GM19035 (cell line): ENCODE data around the gene BAIAP2.

ENCODE experiments used
- ATAC-seq: cut with Tn5 transposase; IDR thresholded peaks from one replicate; pipeline ENCODE4 v1.9.1; 2021; ENCODE audit not compliant: unreplicated experiment

The BAIAP2 gene

GRCh38 chr17:81036197-81036941, 1.4 kb downstream of the BAIAP2 start:
- ATAC-seq, result no peak

- ATAC-seq, result no peak
Observed at GRCh38 chr17:81037026-81037797, 2.3 kb downstream of the BAIAP2 start.

GRCh38 chr17:81037798-81038733, 3.1 kb downstream of the BAIAP2 start:
- ATAC-seq, result no peak

GRCh38 chr17:81039096-81039495, 4.1 kb downstream of the BAIAP2 start:
- ATAC-seq, result no peak

- no peak for ATAC-seq
Observed at GRCh38 chr17:81039854-81040758, 5.2 kb downstream of the BAIAP2 start.

- no peak for ATAC-seq
Observed at GRCh38 chr17:81040791-81041337, 5.9 kb downstream of the BAIAP2 start.

GRCh38 chr17:81042606-81043005, 7.7 kb downstream of the BAIAP2 start:
- no peak for ATAC-seq

GRCh38 chr17:81043319-81043724, 8.4 kb downstream of the BAIAP2 start:
- ATAC-seq, result no peak

- no peak for ATAC-seq
Observed at GRCh38 chr17:81043725-81044427, 8.9 kb downstream of the BAIAP2 start.

GRCh38 chr17:81044428-81044763, 9.4 kb downstream of the BAIAP2 start:
- no peak for ATAC-seq

GRCh38 chr17:81044764-81045589, 10.0 kb downstream of the BAIAP2 start:
- no peak for ATAC-seq

GRCh38 chr17:81045590-81046095, 10.7 kb downstream of the BAIAP2 start:
- no peak for ATAC-seq

- ATAC-seq, result no peak
Observed at GRCh38 chr17:81046132-81046769, 11.3 kb downstream of the BAIAP2 start.

GRCh38 chr17:81046770-81047359, 11.9 kb downstream of the BAIAP2 start:
- ATAC-seq, result no peak

GRCh38 chr17:81048827-81049371, 13.9 kb downstream of the BAIAP2 start:
- no peak for ATAC-seq

GRCh38 chr17:81049372-81049911, 14.5 kb downstream of the BAIAP2 start:
- no peak for ATAC-seq

- no peak for ATAC-seq
Observed at GRCh38 chr17:81049973-81050551, 15.1 kb downstream of the BAIAP2 start.
